NCI-H748 (cell line): ENCODE results near the gene NABP2.

Experiments
- DNase-seq: peaks from one replicate; lab custom pipeline; 2025; ENCODE audit not compliant: unreplicated experiment; lab: John Stamatoyannopoulos, UW

The NABP2 gene

DNA sequence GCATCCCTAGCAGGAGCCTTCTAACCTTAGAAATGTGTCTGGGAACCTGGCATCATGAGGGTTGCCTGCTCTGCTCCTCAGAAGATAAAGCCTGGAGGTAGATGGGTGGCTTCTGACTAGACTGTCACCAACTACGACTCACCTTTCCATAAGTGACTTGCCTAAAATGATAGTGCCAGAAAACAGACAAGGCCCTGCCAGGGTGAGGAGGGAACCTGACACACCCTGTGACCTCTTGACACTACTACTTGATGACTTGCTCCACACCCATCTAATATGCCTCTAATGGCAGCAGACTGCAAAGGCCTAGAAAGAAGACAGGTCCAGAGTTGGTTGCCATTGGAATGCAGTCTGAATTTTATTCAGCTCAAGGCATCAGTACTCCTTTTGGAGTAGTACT lies 11.8 kb upstream of the NABP2 start:
- no peak for DNase-seq

DNA sequence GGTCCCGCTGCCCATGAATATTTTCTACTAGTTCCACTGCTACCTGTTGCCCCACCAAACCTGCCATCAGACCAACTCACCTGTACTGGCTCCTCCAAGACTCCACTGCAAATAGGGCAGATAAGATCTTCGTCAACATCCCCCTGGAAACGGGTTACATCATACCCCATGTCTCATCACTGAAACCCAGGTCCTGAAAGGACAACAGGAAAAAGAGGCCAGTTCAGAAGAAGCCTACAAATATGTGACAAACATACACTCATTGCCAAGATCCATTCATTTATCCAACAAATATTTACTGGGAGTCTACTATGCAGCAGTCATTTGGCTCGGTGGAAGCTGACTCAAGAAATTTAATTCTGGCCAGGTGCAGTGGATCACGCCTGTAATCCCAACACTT lies 10.3 kb upstream of the NABP2 start:
- DNase-seq, result no peak

- no peak for DNase-seq
Observed at GRCh38 chr12:56216461-56216860, 7.7 kb upstream of the NABP2 start.

GRCh38 chr12:56219840-56220239 lies 4.3 kb upstream of the NABP2 start:
- DNase-seq, result no peak

GRCh38 chr12:56220611-56221231 lies 3.4 kb upstream of the NABP2 start:
- no peak for DNase-seq

DNA sequence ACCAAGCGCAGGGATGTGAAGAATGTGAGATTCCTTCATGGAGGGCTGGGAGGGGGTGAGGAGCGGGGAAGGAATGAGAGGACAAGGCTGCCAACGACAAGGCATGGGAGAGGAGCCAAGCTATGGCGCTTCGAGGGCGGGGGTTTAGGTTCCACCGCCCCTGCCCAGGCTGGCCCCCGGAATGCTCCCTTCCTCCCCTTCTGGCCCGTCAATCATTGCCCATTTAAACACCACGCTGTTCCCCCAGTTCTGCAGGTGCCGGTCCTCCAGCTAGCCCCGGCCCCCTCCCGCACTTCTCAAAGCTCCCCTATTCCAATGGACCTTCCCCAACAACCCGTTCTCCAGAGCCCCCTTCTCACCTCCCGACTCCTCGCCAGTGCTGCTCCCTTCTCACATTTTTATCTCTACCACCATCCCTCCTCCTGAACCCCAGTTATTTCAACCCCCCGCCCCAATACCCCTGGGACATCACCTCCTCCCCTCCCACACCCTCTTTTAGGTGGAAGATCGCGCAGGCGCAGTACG lies 2.8 kb upstream of the NABP2 start:
- peak; percentile 54 for DNase-seq

GRCh38 chr12:56221757-56222530 lies 2.2 kb upstream of the NABP2 start, which contains the start of gene RNF41:
RNF41 (minus strand) TSS chr12:56221922; CDS start chr12:56214047, 7,875 bp downstream.
- DNase-seq, result peak; percentile 98

- DNase-seq, result no peak
Observed at GRCh38 chr12:56222531-56222895, 1.6 kb upstream of the NABP2 start.

- no peak for DNase-seq
Observed at GRCh38 chr12:56223571-56224101, 506 bp upstream of the NABP2 start.

DNA sequence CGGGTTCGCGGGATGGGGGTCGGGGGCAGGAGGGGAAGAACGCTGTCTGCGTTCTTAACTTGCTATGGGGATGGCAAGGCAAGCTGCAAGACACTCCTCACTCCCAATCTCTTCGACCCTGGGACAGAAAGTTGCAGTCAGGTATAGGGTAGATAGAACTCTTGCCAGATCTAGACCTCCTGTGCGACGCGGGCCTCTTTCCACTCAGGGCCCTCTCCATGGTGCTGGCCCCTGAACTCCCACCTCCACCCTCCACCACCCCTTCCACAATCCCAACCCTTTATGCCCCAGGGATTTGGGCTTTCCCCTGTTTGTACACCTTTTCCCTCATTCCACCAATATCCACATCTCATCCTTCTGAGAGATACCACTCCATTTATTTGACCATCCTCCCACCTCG lies 812 bp downstream of the NABP2 start:
- no peak for DNase-seq

GRCh38 chr12:56229082-56229481 lies 4.9 kb downstream of the NABP2 start:
- no peak for DNase-seq

GRCh38 chr12:56229916-56230431 lies 5.8 kb downstream of the NABP2 start, which contains the start of gene SLC39A5:
SLC39A5 (plus strand) TSS chr12:56230051; CDS start chr12:56231275, 1,224 bp downstream.
- no peak for DNase-seq

GRCh38 chr12:56230432-56231183 lies 6.5 kb downstream of the NABP2 start:
- DNase-seq, result no peak

DNA sequence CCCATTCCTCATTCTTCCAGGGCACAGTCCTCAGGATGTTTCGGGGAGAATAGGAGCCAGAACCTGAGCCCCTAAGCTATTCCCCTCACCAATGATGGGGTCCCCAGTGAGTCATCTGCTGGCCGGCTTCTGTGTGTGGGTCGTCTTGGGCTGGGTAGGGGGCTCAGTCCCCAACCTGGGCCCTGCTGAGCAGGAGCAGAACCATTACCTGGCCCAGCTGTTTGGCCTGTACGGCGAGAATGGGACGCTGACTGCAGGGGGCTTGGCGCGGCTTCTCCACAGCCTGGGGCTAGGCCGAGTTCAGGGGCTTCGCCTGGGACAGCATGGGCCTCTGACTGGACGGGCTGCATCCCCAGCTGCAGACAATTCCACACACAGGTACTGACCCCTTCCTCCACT lies 7.0 kb downstream of the NABP2 start:
- no peak for DNase-seq

- no peak for DNase-seq
Observed at GRCh38 chr12:56234746-56235436, 10.7 kb downstream of the NABP2 start.

DNA sequence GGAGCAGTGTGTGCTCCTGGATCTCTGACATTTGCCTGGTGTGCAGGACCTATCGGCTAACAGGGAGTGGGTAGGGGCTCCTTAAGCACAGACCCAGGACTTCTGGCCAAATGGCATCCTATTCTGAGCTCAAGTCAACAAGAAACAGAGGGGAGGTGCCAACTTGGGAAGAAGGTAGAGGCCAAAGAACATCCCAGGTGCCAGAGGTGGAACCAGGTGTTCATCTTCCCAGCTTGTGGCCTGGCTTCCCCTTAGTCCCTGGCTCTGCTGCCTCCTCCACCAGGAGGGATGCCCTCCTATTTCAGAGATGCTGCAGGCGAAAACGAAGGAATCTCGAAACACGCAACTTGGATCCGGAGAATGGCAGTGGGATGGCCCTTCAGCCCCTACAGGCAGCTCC lies 11.9 kb downstream of the NABP2 start:
- DNase-seq, result no peak

DNA sequence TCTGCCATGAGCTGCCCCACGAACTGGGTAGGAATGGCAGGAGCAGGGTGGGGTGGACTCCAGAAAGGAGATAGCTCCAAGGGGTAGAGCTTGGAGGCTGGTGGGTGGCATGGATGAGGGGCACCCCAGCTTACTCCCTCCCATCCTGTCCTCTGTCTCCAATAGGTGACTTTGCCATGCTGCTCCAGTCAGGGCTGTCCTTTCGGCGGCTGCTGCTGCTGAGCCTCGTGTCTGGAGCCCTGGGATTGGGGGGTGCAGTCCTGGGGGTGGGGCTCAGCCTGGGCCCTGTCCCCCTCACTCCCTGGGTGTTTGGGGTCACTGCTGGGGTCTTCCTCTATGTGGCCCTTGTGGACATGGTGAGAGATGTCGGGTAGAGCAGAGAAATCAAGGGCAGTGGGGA lies 12.8 kb downstream of the NABP2 start:
- no peak for DNase-seq

- DNase-seq, result no peak
Observed at GRCh38 chr12:56237552-56237951, 13.4 kb downstream of the NABP2 start.

DNA sequence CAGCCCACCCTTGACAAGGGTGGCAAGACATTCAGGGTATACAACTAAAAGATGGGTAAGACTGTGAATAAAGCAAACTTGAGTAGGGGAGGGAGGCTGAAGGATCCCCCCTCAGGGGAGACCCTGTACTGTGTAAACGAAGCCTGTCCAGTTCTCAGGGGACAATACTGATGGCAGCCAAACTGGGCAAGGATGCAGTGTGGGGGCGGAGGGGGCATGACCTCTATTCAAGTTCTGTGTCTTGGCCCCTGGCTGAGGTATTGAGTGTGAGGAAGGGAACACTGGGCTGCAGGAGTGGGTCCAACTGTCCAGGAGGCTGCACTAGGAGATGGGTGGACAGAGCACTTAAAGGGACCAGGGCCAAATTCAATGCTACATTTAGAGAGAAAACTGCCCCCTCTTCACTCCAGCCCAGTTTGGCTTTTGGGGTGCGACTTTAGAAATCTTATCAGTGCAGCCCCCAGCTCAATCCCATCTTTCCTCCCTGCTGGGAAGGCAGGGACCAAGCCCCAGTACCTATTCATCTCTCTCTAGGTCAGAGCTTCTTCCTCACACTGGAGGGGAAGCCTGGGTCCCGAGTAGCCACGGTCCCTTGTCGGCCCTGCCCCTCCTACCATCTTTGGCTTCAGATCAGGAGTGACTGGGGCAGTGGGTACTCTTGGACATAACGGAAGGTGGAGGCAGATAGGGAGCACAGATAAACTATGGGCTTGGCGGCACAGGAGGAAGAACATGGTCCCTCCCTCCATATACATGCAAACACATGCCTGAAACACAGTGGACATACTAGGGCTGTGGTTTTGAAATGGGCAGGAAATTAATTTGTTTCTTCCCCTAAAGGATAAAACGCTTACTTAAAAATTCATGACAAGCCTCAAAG lies 17.5 kb downstream of the NABP2 start:
- no peak for DNase-seq

- DNase-seq, result no peak
Observed at GRCh38 chr12:56242986-56243385, 18.8 kb downstream of the NABP2 start.
